ENCODE measurements around the gene MAPKAPK2.
A peak's percentile ranks its signal among the peaks of the same experiment; 100 is the strongest.

The MAPKAPK2 gene

DNA sequence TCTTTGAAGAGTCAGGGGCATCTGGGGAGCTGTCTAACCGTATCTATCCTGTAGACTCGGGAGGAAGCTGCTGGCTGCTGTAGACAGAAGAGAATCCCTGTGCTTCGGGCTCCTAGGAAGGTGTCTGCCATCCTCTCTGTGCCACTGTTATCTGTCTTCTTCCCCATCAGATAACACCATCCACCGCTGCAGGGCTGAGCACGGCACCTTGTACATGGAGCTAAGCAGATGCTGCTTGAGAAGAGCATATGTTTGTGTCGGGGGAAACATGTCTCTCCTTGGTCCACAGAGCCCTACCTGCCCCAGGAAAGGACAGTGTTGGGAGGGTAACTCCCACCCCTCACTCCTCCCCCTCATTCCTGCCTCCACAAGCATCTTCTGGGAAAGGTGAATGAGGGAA, 1.4 kb upstream of the MAPKAPK2 start:
- TF ChIP-seq CTCF (IDR thresholded peaks at IDR 0.05; ENCODE audit: low read depth, low read length) = no peak
- H3K4me3 ChIP-seq (ENCODE audit: low read depth, low read length) = no peak overlapping the region

DNA sequence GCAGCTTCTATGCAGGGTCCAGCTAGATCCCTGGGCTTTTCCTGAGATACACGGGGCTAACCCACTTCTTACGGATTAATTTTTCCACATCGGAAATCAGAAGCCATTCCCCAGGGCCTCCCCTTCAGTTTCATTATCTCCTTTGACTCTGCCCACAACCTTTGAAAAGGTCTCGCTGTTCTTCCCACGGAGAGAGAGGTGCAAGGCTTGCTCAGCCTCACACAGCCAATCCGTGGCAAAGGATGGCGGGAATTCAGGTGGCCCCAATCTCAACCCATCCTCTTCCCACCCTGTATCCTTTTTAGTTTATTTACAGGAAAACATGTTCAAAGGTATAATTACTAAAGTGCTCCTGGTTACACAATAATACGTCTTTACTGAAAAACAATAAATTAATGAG, 702 bp upstream of the MAPKAPK2 start:
- TF ChIP-seq CTCF (IDR thresholded peaks at IDR 0.05; ENCODE audit: low read depth, low read length) = no peak
- no peak overlapping the region; the same call in 1 of the 2 replicates for H3K4me3 ChIP-seq (ENCODE audit: low read depth, low read length)

- no peak for TF ChIP-seq CTCF (IDR thresholded peaks at IDR 0.05; ENCODE audit: low read depth, low read length)
Measured at GRCh38 chr1:206685334-206685768, 646 bp downstream of the MAPKAPK2 start.

DNA sequence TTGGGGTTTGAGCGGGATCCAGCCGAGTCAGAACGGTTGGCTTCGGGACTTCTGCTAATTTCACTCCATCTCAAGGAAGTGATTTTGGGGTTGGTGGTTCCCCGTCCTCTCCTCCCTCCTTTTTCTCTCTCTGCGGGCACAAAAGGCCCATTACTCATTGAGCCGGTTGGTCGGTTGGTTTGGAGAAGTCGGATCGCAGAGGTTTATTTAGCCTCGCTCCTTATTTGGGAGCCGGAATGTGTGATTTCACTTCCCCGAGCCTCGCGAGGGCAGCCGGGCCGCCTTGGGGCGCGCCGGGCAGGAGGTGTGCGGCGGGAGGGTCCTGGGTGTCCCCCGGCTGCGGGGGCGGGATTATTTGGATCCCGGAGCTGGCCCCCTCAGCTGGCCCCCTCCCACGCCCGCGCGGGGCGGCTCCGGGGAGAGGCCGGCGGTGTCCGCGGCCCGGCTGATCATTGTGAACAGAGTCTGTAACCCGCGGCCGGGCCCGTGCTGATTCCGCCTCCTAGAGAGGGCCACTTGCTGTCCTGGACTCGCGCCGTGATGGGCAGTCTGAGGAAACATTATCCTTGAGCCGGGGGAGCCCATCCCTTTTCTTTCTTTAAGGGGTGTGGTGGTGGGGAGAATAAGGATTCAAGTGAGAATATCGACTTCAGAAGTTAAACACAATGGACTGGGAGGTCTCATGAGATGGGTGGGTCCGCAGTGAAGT, 1.2 kb downstream of the MAPKAPK2 start:
- peak overlapping the region; percentile 88 for H3K4me3 ChIP-seq (ENCODE audit: low read depth, low read length)
- TF ChIP-seq CTCF (IDR thresholded peaks at IDR 0.05; ENCODE audit: low read depth, low read length) = no peak

More at GRCh38 chr1:206685334-206685768, 646 bp downstream of the MAPKAPK2 start:
- peak overlapping the region; percentile 88 for H3K4me3 ChIP-seq (ENCODE audit: low read depth, low read length)

DNA sequence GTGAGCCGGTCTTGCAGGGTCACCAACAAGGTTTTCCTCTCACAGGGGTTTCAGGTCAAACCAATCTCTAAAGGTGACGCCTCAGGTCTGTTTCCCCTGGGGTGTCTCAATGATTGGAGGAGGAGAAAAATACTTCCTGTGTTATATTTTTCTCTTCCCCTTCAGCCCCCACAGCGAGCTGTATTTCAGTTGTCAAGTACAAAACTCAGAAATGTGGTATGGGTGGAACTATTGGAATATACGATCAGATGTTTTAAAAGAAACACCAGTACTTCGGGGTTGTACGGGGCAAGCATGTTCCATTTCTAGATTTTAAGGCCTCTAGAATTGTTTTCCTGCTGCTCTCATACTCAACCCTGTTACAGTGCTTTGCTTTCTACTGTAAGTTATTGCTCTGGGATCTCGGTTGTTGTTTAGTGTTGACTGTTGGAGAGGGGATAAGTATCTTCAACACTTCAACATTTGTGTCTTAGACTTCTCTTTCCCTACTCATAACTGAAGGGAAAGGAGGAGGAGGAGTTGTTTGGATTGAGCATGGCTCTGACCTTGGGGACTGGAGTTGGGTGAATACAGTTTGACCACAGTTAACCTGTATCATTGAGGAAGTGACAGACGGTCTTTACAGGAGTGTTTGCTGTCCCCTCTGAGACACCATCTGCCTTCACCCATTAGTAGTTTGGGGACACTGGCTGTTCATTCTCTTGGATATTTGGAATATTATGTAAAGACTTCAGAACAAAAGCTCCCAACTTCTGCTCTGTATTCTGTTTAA, 2.0 kb downstream of the MAPKAPK2 start:
- H3K4me3 ChIP-seq (ENCODE audit: low read depth, low read length) = peak overlapping the region; percentile 88
- no peak for TF ChIP-seq CTCF (IDR thresholded peaks at IDR 0.05; ENCODE audit: low read depth, low read length)

GRCh38 chr1:206687251-206687914, 2.7 kb downstream of the MAPKAPK2 start:
- peak overlapping the region; percentile 88 for H3K4me3 ChIP-seq (ENCODE audit: low read depth, low read length)
- no peak for TF ChIP-seq CTCF (IDR thresholded peaks at IDR 0.05; ENCODE audit: low read depth, low read length)
